Measurements from ENCODE around the gene CAPN7. TPM values are rescaled to one million over a fixed set of nuclear protein-coding genes. Genes with fewer than 3 reads are reported as not detected.
"Not testable (repeated sequence)": the region's sequence is repeated elsewhere in the genome, so short reads cannot be mapped to it uniquely, and the experiment has no call there.

Gene CAPN7
- 10 to 100 TPM; 23.9 to 27.7 TPM for total RNA-seq

DNA sequence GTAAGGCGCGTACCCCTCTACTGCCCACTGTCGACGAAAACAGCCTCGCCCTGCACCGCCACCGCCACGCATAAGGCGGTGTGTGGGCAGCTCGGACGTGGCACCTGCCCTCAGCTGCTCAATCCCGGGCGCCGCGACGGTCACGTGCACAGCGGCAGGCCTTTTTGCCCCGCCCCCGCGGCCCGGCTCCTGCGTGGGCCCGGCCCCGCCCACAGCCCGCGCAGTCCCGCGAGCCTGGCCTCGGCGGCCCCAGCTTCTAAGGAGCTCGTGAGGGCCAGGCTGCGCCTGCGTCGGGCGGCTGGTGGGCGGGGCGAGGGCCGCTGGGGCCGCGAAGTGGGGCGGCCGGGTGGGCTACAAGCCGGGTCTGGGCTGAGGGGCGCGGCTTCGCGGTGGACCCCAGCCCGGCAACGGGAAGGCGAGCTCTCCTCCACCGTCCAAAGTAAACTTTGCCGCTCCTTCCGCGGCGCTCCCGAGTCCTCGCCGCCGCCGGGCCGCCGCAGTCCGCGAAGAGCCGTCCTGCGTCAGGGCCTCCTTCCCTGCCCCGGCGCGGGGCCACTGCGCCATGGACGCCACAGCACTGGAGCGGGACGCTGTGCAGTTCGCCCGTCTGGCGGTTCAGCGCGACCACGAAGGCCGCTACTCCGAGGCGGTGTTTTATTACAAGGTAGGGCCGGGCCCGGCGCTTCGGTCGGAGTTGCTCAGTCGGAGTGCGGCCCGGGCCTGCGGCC, at the start of gene CAPN7:
CAPN7 (plus strand) TSS at position 313 of the 728 bp plus-strand sequence; CDS start at position 563, 250 bp downstream.
- ChIA-PET POLR2A (interaction anchor here (0.6 to 1.5 kb wide), 4 partner anchors 107 to 395 kb away, joined by 3 read pairs; partner anchors contain the start of genes BTD, HACL1 and RBSN), CTCF (interaction anchor here (0.6 to 2.6 kb wide), 5 partner anchors 9 to 1623 kb away, joined by 4 to 12 read pairs (median 4); partner anchors contain the start of gene RBSN)

GRCh38 chr3:15157441-15157840, 48.6 kb upstream of the CAPN7 start:
- POLR2A ChIA-PET = no interaction called here

DNA sequence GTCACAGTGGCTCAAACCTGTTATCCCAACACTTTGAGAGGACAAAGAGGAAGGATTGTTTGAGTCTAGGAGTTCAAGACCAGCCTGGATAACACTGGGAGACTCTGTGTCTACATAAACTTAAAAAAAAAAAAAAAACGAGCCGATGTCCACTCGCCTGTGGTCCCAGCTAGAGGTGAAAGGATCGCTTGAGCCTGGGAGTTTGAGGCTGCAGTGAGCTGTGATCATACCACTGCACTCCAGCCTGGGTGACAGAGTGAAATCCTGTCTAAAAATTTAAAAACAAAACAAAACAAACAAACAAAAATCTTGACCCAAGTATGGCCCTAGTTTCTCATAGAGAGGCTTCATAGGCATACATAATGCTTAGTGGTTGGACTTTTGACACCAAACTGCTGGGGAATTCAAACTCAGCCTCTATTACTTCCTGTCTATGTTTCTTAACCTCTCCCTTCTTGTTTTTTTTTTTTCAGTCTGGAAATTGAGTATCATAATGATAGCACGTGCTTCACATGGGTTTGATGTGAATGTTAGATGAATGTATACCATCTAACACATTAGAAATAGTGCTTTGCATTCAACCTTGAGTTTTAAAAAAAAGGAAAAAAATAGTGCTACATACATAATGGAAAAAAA, 46.4 kb upstream of the CAPN7 start:
- ChIA-PET CTCF (no interaction called here), POLR2A (no interaction called here)

More at GRCh38 chr3:15157441-15157840, 48.6 kb upstream of the CAPN7 start:
- CTCF ChIA-PET = interaction anchor here (1.0 to 1.4 kb wide), 2 partner anchors 38 to 49 kb away, joined by 3 read pairs; no protein-coding TSS in a partner anchor

DNA sequence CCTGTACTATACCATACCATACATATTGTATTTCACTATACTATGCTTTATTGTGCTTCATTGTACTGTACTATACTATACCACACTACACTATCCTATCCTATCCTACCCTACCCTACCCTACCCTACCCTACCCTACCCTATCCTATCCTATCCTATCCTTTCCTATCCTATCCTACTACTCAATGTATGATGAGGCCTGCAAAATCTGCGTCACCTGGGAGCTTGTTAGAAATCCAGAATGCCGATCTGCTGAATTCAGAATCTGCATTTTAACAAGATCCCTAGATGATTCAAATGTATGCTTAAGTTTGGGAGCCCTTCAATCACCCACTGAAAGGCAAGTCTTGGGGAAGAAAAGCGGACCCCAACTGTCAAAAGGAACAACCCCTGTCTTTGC, 45.4 kb upstream of the CAPN7 start:
- CTCF ChIA-PET = no interaction called here
- POLR2A ChIA-PET = no interaction called here

DNA sequence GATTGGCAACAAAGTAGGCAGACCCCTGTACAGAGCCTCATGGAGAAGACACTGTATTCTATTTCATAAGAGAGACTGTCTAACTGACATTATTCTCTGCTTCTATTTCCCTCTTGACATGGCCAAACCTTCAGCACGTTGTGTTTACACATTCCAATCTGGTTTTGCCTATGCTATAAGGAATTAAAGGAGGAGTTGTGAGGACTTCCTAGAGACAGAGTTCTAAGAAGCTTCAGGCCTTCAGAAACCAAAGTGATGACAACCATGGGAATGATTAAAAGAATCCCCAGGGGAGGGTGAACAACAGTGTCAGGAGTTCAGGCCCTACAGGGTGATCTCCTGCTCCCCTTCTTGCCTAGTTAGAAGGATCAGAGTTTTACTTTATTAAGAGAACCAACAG, 44.9 kb upstream of the CAPN7 start:
- ChIA-PET POLR2A (no interaction called here), CTCF (no interaction called here)

- POLR2A ChIA-PET, CTCF ChIA-PET: not testable (repeated sequence)
These were observed 42.4 kb upstream of the CAPN7 start for GRCh38 chr3:15163656-15164055.

- POLR2A ChIA-PET = no interaction called here
- CTCF ChIA-PET = no interaction called here
These were observed 41.7 kb upstream of the CAPN7 start for GRCh38 chr3:15164340-15164739.

- POLR2A ChIA-PET = no interaction called here
- CTCF ChIA-PET = no interaction called here
These were observed 41.0 kb upstream of the CAPN7 start for GRCh38 chr3:15165061-15165460.

- POLR2A ChIA-PET, CTCF ChIA-PET: not testable (repeated sequence)
These were observed 39.7 kb upstream of the CAPN7 start for GRCh38 chr3:15166391-15166790.

- ChIA-PET POLR2A (no interaction called here), CTCF (no interaction called here)
These were observed 35.0 kb upstream of the CAPN7 start for GRCh38 chr3:15171096-15171495.

GRCh38 chr3:15172806-15173205, 33.2 kb upstream of the CAPN7 start:
- ChIA-PET POLR2A (no interaction called here), CTCF (no interaction called here)

GRCh38 chr3:15174953-15175352, 31.1 kb upstream of the CAPN7 start:
- ChIA-PET POLR2A (no interaction called here), CTCF (no interaction called here)

- POLR2A ChIA-PET = no interaction called here
- CTCF ChIA-PET = no interaction called here
These were observed 30.4 kb upstream of the CAPN7 start for GRCh38 chr3:15175605-15176004.

GRCh38 chr3:15180042-15180611, 25.9 kb upstream of the CAPN7 start:
- ChIA-PET POLR2A (no interaction called here), CTCF (no interaction called here)

DNA sequence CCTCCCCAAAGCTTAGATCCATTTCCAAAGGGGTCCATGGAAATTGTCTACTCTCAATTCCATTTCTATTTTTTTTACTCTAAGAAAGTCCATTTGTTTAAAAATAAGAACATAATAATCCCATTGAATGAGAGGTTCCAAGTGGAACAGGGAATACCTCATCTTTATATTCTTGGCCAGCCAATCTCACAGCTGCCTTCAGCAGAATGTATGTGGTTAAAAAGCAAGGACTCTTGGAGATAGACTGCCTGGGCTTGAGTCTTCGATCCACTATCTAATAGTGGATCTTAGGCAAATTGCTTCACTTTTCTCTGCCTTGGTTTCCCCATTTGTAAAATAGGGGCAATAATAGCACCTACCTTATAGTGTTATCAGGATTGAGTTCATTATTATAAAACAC, 24.5 kb upstream of the CAPN7 start:
- CTCF ChIA-PET = no interaction called here
- POLR2A ChIA-PET = no interaction called here

DNA sequence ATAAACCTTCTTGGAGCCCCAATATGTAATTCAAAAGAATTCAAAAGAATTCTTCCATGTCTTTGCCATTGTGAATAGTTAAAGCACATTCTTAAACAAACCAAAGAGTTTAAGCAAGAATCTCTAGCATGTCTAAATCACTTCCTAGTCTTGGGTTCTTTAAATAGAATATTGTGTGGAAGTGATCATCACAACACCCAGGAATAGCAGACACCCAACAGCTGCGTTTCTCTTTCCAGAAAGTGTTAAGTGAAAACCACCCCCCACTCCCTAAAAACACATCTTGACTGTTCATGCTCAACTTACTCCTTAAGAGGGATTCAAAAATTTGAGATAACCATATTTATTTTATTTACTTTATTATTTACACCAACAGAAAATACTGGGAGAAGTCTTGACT, 24.1 kb upstream of the CAPN7 start:
- ChIA-PET POLR2A (no interaction called here), CTCF (interaction anchor here (0.6 to 1.0 kb wide), 2 partner anchors 73 to 284 kb away, joined by 3 read pairs; no protein-coding TSS in a partner anchor)

DNA sequence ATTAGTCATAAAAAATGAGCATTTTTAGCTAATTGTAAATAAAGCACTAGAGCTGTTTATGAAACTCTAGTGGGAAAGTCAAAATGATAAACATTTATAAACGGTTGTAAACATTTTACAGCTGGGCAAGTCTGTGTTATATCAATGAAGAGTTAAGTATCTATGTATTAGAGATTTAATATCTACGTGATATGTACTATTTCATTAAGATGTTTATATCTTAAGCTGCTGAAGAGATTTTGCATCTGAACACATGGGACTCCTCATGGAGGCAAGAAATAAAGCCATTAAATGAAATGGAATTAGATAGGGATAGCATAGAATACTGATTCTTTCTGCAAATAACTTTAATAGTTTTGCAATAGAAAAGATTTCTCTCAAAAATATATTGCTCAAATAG, 23.0 kb upstream of the CAPN7 start:
- ChIA-PET CTCF (interaction anchor here (0.8 to 1.0 kb wide), 2 partner anchors 20 to 75 kb away, joined by 3 to 4 read pairs; no protein-coding TSS in a partner anchor), POLR2A (no interaction called here)

GRCh38 chr3:15185404-15185803, 20.6 kb upstream of the CAPN7 start:
- ChIA-PET CTCF (no interaction called here), POLR2A (no interaction called here)

- CTCF ChIA-PET = no interaction called here
- POLR2A ChIA-PET = no interaction called here
These were observed 20.0 kb upstream of the CAPN7 start for GRCh38 chr3:15186101-15186476.

GRCh38 chr3:15186477-15187164, 19.4 kb upstream of the CAPN7 start:
- POLR2A ChIA-PET, CTCF ChIA-PET: not testable (repeated sequence)
